B cell (primary cell): ENCODE measurements around the gene FTO. TPM values are rescaled to one million over a fixed set of nuclear protein-coding genes. Genes with fewer than 3 reads are reported as not detected.

Source experiments
- ATAC-seq: fragments of 200-7000 bp; cut with Tn5 transposase; one replicate; pipeline ENCODE4 v1.10.0; 2021; ENCODE audit warnings: low read depth, mild to moderate bottlenecking, moderate number of reproducible peaks, moderate library complexity
- CTCF ChIA-PET: fragments of 350-600 bp; sonication (Branson Sonifier 250); formaldehyde crosslinking; loops from one replicate; lab custom pipeline; 2021; ENCODE audit warnings: antibody characterized with exemption, inconsistent platforms; lab: Charles Lee
- POLR2A ChIA-PET: fragments of 350-600 bp; sonication (Branson Sonifier 250); formaldehyde crosslinking; loops from one replicate; lab custom pipeline; 2021; ENCODE audit warnings: antibody characterized with exemption; lab: Charles Lee
- DNase-seq: peaks from one replicate; pipeline ENCODE4 v3.0.0; 2013
- H2AFZ ChIP-seq: 2 replicates; pipeline ENCODE4 v1.6.1; 2012; ENCODE audit warnings: mild to moderate bottlenecking, low read depth, low read length; ENCODE audit not compliant: insufficient read depth, poor library complexity, severe bottlenecking
- H3K27ac ChIP-seq, 2 donors: 1 replicate in 1 of 2; 2 replicates in 1 of 2; pipeline ENCODE4 v1.5.1; 2012 to 2013; ENCODE audit warnings: low read length in 2 of 2, mild to moderate bottlenecking in 2 of 2, moderate library complexity in 1 of 2
- H3K27me3 ChIP-seq, 4 experiments: fragments of 200-600 bp in 1 of 4; sonication (generic) in 1 of 4; replicated peaks in 1 of 4; 1 replicate in 2 of 4; 2 replicates in 2 of 4; pipeline versions ENCODE4 v1.6.1 to v1.7.0; 2013 to 2016; ENCODE audit warnings: low read length in 3 of 4, mild to moderate bottlenecking in 2 of 4, mixed read lengths in 1 of 4, moderate library complexity in 1 of 4; ENCODE audit not compliant: insufficient read depth in 4 of 4, control insufficient read depth in 3 of 4; ENCODE audit errors: control extremely low read depth in 1 of 4
- H3K36me3 ChIP-seq, 2 experiments: replicated peaks in 1 of 2; 1 replicate in 1 of 2; 2 replicates in 1 of 2; pipeline versions ENCODE4 v1.6.1 to v1.7.1; 2013; ENCODE audit warnings: low read length in 1 of 2; ENCODE audit not compliant: insufficient read depth in 2 of 2, control insufficient read depth in 1 of 2; ENCODE audit errors: control extremely low read depth in 1 of 2, extremely low read depth in 1 of 2
- H3K4me1 ChIP-seq, 2 donors: fragments of 200-600 bp in 1 of 2; sonication (generic) in 1 of 2; 1 replicate in 1 of 2; 2 replicates in 1 of 2; pipeline versions ENCODE4 v1.5.1 to v1.6.1; 2013 to 2017; ENCODE audit warnings: low read length in 2 of 2; ENCODE audit not compliant: control insufficient read depth in 2 of 2, insufficient read depth in 2 of 2
- H3K4me2 ChIP-seq: replicated peaks from 2 replicates; pipeline ENCODE3; 2012; ENCODE audit warnings: mild to moderate bottlenecking, low read depth, low read length; ENCODE audit not compliant: poor library complexity, severe bottlenecking
- H3K4me3 ChIP-seq, 5 experiments: fragments of 200-600 bp in 1 of 5; sonication (generic) in 1 of 5; 1 replicate in 3 of 5; 2 replicates in 2 of 5; pipeline versions ENCODE4 v1.5.1 to v1.7.0; 2011 to 2016; ENCODE audit warnings: low read length in 4 of 5, mild to moderate bottlenecking in 4 of 5, low read depth in 2 of 5, control low read depth in 1 of 5, moderate library complexity in 1 of 5; ENCODE audit not compliant: insufficient read depth in 1 of 5; ENCODE audit errors: control extremely low read depth in 1 of 5, extremely low read depth in 1 of 5
- H3K79me2 ChIP-seq: fragments of 200-600 bp; sonication (generic); one replicate; pipeline ENCODE4 v1.6.0; 2016; ENCODE audit warnings: low read length; ENCODE audit not compliant: control insufficient read depth, insufficient read depth
- H3K9ac ChIP-seq: fragments of 200-600 bp; sonication (generic); 2 replicates; pipeline ENCODE4 v1.6.1; 2017; ENCODE audit warnings: mild to moderate bottlenecking, low read length, moderate library complexity
- H3K9me3 ChIP-seq, 3 donors: one replicate each; pipeline versions ENCODE4 v1.6.1 to v1.7.1; 2013; ENCODE audit warnings: low read length in 2 of 3; ENCODE audit not compliant: control insufficient read depth in 2 of 3, insufficient read depth in 1 of 3; ENCODE audit errors: control extremely low read depth in 1 of 3
- H4K20me1 ChIP-seq: 2 replicates; pipeline ENCODE4 v1.6.0; 2012; ENCODE audit warnings: mild to moderate bottlenecking, low read length; ENCODE audit not compliant: insufficient read depth, control insufficient read depth, poor library complexity, severe bottlenecking
- H3K27ac Mint-ChIP-seq: one replicate; pipeline ENCODE4 v1.8.0; 2021; ENCODE audit warnings: mixed read lengths
- H3K27me3 Mint-ChIP-seq: one replicate; pipeline ENCODE4 v1.8.0; 2021; ENCODE audit warnings: mixed read lengths
- H3K4me1 Mint-ChIP-seq: one replicate; pipeline ENCODE4 v1.8.0; 2021; ENCODE audit warnings: mixed read lengths
- H3K4me3 Mint-ChIP-seq: one replicate; pipeline ENCODE4 v1.8.0; 2021; ENCODE audit warnings: mixed read lengths
- H3K9me3 Mint-ChIP-seq: one replicate; pipeline ENCODE4 v1.8.0; 2022; ENCODE audit warnings: mixed read lengths; ENCODE audit not compliant: insufficient read depth
- EZH2 ChIP-seq: IDR thresholded peaks from 2 replicates; pipeline ENCODE4 v1.6.1; 2012; ENCODE audit warnings: borderline replicate concordance, low read depth, mild to moderate bottlenecking, moderate library complexity, low read length; ENCODE audit not compliant: insufficient read depth, poor library complexity, severe bottlenecking
- WGBS: methylation state at CpG from one replicate; pipeline ENCODE4 v1.1.5; 2013; ENCODE audit warnings: missing lambda C conversion rate; ENCODE audit not compliant: insufficient coverage; 5-methylcytosine and 5-hydroxymethylcytosine counted together
- intact Hi-C: fragments of 100-400 bp; cut with micrococcal nuclease; formaldehyde crosslinking; loops from one replicate; pipeline ENCODE4 v1.10.0; 2022
- polyA plus RNA-seq: library from polyadenylated mRNA; depleted of rRNA; stranded (reverse); fragments of >200 nt; gene quantifications from 2 replicates; pipeline ENCODE4 v1.2.3, GENCODE V29; 2012
- total RNA-seq, 2 donors: library from RNA; stranded (reverse); fragments of 120-200 nt in 1 of 2; gene quantifications; 1 replicate in 1 of 2; 2 replicates in 1 of 2; pipeline versions ENCODE4 v1.2.3 to v1.2.4, GENCODE V29; 2013 to 2022
- TF ChIP-seq, protein P1 (sequence below): fragments of 200-600 bp; IDR thresholded peaks from one replicate; pipeline ENCODE4 v1.8.0; 2022; ENCODE audit warnings: antibody characterized with exemption, mild to moderate bottlenecking

FTO gene
- total and polyA plus RNA-seq, 2 donors (not counting 1 experiment from before 2014, with no cell fraction given): 26.5 to 68.5 TPM

DNA sequence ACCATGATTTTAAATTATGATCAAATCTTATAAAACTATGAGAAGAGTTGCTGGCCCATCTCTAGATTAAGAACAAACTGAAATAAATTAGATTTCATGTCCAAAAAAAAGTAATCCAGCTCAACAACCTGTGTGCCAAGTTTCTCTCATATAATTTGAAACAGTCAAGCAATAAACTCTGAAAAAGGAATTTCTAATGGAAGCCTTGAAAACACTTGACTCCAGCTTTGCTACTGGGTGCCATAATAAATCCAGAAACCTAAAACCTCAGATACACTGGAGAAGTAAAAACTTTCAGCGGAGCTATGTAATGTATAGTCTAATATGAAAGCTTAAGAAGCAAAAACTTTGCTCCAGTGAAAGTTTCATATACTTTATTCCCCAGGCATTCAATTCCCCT is 25.8 kb upstream of the FTO start:
- Histone ChIP-seq H3K9me3 (no peaks in the 10 kb centered on the region), H3K9ac (no peak overlapping the region), H3K27ac (no peak overlapping the region), H2AFZ (no peak overlapping the region), H3K36me3 (peaks cover 0 to 2% of the 10 kb centered on the region in 2 experiments), H3K4me1 (no peaks in the 10 kb centered on the region), H4K20me1 (no peaks in the 10 kb centered on the region), H3K4me2 (no peak overlapping the region), H3K79me2 (no peaks in the 10 kb centered on the region), H3K27me3 (no peaks in the 10 kb centered on the region), H3K4me3 (no peak overlapping the region)
- no peaks in the 10 kb centered on the region for H3K27me3 Mint-ChIP-seq
- POLR2A ChIA-PET: no interaction called here
- no peaks in the 10 kb centered on the region for H3K9me3 Mint-ChIP-seq
- CTCF ChIA-PET: no interaction called here
- ATAC-seq (no peak), DNase-seq (no peak)
- H3K27ac Mint-ChIP-seq: no peak overlapping the region
- intact Hi-C loops: no loop called here
- no peak overlapping the region for H3K4me3 Mint-ChIP-seq
- TF ChIP-seq, protein P1, sequence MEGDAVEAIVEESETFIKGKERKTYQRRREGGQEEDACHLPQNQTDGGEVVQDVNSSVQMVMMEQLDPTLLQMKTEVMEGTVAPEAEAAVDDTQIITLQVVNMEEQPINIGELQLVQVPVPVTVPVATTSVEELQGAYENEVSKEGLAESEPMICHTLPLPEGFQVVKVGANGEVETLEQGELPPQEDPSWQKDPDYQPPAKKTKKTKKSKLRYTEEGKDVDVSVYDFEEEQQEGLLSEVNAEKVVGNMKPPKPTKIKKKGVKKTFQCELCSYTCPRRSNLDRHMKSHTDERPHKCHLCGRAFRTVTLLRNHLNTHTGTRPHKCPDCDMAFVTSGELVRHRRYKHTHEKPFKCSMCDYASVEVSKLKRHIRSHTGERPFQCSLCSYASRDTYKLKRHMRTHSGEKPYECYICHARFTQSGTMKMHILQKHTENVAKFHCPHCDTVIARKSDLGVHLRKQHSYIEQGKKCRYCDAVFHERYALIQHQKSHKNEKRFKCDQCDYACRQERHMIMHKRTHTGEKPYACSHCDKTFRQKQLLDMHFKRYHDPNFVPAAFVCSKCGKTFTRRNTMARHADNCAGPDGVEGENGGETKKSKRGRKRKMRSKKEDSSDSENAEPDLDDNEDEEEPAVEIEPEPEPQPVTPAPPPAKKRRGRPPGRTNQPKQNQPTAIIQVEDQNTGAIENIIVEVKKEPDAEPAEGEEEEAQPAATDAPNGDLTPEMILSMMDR: no peak
- TF ChIP-seq EZH2: no peak
- WGBS: no CpG with 5 or more reads among the region's 1 CpG
- H3K4me1 Mint-ChIP-seq: no peaks in the 10 kb centered on the region

DNA sequence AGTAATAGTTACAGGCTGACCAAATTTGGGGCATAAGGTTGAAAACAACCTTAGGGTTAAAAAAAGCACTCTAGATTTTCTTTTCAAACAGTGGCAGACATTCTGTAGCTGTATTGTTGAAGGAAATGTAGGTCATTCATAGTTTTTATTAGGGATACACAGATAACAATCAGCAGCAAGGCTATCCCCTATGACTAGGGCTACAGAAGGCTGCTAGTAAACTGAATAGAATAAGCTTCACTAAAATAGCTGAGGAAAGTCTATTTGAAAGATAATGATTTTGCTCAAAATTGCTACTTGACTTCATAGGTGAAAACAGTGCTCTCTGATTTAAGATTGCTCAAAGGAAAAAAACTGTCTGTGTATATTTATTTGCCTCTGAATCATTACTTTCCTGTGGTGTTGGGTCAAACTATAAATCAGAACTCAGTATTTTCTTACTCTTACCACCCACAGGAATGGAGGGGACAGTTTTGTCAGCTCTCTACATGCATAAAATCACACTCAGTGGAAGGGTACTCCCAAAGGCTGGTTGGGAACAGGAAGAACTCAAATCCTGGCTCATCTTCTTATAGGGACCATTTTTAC is 25.1 kb upstream of the FTO start:
- Histone ChIP-seq H3K36me3 (peaks cover 0 to 2% of the 10 kb centered on the region in 2 experiments), H3K9me3 (no peaks in the 10 kb centered on the region), H3K9ac (no peak overlapping the region), H3K4me2 (no peak overlapping the region), H3K4me3 (no peak overlapping the region), H3K27me3 (no peaks in the 10 kb centered on the region), H2AFZ (no peak overlapping the region), H4K20me1 (no peaks in the 10 kb centered on the region), H3K79me2 (no peaks in the 10 kb centered on the region), H3K27ac (no peak overlapping the region), H3K4me1 (no peaks in the 10 kb centered on the region)
- no peaks in the 10 kb centered on the region for H3K4me1 Mint-ChIP-seq
- TF ChIP-seq, protein P1: no peak
- no peak for TF ChIP-seq EZH2
- ChIA-PET POLR2A (no interaction called here), CTCF (no interaction called here)
- no peak overlapping the region for H3K4me3 Mint-ChIP-seq
- no peak for DNase-seq
- H3K9me3 Mint-ChIP-seq: no peaks in the 10 kb centered on the region
- H3K27ac Mint-ChIP-seq: no peak overlapping the region
- ATAC-seq: no peak
- H3K27me3 Mint-ChIP-seq: no peaks in the 10 kb centered on the region
- intact Hi-C loops: no loop called here
